DLD1 (cell line): ENCODE data around the gene ARHGAP12.
"Not testable (repeated sequence)": the region's sequence is repeated elsewhere in the genome, so short reads cannot be mapped to it uniquely, and the experiment has no call there.

Source experiments
- in situ Hi-C: cut with HindIII; loops from 2 replicates; pipeline ENCODE4 v1.10.0; 2017; ENCODE audit warnings: low sequenced_read_pairs

Gene ARHGAP12

DNA sequence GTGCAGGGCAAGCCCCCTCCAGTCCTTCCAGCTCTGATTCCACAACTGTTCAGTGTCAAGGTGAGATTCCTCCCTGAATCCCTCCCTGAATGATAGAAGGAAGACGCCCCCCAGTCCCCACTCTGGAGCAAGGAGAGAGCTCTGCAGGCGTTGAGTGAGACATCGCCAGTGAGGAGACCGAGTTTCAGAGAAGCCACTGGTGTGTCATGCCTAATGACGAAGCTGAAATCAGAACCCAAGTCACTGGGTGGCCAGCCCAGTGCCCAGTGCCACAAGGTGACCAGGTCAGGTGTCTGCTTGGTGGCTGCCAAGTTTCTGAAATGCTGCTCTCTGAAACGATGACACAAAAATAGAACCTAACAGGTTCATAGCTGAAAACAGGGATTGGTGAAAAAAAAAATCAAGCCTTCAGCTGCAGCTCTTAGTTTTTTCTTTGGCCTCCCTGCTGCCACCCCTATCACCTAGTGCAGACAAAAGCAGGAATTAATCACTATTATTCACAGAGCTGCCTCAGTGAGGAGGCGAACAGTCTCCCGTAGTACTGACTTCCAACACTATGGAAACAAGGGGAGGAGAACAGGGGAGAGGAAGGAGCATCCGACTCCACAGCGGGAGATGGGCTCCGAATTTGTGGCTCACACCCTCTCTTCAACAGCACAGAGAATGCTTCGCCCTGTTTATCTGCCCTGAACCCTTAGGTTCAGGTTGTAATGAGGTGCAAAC, 153.5 kb downstream of the ARHGAP12 start:
- in situ Hi-C loops = loop anchor here (5.0 kb wide), 1 partner anchor 52 kb away; no protein-coding TSS in a partner anchor

DNA sequence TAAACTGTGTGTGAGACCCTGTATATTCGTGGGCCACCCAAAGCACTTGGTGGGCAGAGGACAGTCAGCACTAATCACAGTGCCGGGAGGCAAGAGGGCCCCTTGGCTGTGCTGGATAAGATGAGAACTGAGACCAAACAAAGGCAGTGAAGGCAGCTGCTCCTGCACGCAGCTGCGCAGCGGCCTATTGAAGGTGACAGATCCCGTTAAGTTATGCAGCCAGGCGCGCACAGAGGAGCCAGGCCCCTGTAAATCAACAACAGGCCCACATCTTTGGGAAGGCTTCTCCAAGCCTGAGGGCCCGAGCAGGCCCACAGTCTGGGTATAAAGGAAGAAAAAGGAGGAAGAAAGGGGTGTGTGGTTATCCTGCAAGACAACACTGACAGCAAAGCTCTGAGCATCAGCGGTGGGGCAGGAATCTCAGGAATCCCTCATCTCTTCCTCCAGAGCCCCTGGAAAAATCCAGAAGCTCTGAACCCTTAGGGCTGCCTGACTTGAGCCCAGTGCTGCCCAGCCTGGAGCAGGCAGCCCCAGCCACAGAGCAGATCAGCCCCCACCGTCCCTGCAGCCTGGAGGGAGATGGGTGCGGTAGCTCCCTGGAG, 154.2 kb downstream of the ARHGAP12 start:
- in situ Hi-C loops = no loop called here

DNA sequence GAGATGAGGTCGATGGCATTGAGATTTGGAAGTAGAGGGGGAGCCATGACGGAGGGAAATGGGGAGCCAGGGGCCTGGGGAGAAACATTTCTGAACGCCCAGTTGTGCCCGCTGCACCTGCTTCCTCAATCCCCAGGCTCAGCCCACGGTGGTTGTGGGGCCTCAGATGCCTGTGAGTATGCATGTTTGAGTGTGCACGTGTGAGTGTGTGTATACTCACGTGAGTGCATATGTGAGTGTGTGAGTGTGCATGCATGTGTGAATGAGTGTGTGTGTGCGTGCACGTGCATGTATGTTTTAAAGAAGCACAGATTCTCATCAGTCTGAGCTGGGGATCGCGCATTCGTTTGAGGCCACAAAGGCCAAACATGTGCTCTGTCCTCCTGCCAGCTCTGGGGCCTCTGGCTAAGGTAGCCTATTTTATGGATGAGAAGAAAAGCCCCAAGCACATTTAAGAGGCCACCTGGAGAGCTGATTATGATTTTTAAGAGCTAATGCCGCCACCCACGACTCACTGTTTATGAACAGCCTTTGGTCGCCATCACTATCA, 154.8 kb downstream of the ARHGAP12 start:
- in situ Hi-C loops = no loop called here

DNA sequence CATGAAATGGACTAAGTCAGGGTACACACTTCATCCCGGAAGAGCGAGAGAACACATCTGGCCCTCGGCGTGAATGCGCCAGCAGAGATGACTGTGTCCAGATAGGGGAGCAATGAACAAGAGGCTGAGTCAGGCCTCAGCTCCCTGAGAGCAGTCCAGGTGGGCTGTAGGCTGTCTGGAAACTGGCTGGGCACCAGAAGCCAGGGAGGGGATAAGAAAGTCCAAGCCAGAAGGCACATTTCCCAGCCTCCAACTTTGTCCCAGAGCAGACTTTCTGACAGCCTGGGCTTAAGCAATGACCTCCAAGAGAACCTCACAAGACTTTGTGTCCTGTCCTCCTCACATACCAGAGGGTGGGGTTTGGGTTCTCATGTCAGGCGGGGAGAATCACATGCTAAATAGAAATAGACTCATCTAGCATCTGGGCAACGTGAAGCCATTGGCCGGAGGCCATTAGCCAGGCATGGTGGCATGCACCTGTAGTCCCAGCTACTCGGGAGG, 157.2 kb downstream of the ARHGAP12 start:
- in situ Hi-C loops = no loop called here

DNA sequence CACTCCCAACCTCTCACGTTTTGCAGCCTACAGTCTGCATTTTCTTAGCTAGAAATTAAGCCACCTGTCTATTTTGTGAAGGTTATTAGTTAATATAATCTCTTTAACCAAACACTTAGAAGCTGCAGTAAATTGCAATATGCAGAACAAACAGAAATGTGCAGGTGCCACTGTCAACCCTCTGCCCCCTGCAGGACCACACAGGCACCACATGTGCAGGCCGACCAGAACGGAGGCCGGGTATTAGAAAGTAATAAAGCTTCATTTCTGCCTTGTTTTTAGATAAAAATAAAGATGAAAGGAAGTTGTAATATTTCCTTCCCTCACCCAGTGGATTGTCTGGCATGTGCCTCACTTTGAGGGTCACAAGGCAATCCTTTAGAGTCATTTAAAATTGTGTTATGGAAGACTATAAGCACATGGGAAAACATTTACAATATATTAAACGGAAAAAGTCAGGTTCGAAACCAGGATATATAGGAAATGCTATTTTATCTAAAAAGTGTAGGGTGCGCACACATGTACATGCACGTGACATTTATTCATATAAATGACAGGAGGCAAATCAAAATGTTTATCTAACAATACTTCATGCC, 158.2 kb downstream of the ARHGAP12 start:
- in situ Hi-C loops = no loop called here

DNA sequence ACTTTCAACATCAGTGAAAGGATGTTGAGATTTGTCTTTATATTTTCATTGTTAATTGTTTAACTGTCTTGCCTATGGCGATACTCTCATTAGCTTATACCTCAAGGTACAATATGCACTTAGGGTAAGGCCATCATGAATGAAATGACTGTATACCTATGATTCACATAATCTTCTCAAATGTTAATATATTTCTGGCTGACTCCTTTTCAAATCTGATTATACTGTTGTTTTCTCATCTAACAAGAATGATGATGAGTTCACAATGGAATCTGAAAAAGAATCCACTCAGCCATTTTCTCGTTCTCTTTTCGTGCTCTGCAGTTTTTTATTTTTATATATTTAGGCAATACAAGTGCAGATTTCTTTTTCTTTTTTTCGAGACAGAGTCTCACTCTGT, 159.1 kb downstream of the ARHGAP12 start:
- in situ Hi-C loops = no loop called here

DNA sequence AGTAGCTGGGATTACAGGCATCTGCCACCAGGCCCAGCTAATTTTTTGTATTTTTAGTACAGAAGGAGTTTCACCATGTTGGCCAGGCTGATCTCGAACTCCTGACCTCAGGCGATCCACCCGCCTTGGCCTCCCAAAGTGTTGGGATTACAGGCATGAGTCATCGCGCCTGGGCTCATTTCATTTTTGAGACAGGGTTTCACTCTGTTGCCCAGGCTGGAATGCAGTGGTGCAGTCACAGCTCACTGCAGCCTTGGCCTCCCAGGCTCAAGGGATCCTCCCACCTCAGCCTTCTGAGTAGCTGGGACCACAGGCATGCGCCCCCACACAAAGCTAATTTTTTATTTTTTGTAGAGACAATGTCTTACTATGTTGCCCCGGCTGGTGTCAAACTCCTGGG, 159.7 kb downstream of the ARHGAP12 start:
- in situ Hi-C loops = not testable (repeated sequence)

DNA sequence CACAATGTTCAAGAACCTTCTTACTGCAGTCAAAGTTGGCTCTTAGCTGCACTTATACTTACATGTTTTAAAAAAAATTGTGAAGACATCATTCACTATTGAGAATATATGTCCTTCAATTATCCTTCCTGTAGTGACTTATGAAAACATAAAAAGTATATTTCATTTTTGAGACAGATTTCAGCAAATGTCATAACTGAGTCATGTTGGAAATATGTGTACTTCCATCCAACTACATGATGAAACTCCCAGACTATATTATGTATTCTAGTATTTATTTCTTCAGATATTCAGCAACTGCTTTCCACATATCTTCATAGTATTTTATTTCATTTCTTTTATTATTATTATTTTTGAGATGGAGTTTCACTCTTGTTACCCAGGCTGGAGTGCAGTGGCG, 160.2 kb downstream of the ARHGAP12 start:
- in situ Hi-C loops = no loop called here

DNA sequence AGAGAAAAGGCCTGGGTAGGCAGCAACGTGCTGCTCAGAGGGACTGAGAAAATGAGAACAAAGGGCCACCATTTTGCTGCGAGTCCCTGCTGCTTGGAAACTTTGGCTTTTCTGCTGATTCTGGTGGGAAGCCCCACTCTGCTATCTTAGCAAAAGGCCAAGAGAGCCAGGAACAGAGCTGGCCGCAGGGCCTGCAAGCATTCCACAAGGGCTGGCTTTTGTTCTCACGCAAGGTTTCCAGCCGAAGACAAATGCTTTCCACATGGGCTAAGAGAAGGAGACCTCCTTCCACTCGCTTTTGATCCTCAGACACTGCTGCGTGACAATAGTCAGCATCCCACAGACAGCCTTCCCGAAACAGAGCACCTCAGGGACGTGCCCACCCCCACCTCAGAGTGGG, 163.1 kb downstream of the ARHGAP12 start:
- in situ Hi-C loops = no loop called here

DNA sequence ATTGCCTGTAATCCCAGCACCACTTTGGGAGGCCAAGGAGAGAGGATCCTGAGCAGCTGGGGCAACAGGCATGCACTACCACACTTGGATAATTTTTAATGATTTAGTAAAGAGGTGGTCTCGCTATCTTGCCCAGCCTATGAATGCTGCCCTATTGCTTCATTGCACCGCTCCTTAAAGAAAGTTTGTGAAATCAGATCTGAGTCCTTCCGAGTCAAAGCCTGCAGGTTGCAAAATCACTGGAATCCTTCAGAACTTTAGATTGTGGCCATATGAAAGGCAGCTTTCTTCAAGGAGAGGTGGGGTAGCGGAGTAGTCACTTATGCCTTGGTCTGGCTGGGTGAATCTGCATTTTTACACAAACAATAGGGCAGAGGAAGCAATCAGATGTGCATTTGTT, 166.3 kb downstream of the ARHGAP12 start:
- in situ Hi-C loops = no loop called here

DNA sequence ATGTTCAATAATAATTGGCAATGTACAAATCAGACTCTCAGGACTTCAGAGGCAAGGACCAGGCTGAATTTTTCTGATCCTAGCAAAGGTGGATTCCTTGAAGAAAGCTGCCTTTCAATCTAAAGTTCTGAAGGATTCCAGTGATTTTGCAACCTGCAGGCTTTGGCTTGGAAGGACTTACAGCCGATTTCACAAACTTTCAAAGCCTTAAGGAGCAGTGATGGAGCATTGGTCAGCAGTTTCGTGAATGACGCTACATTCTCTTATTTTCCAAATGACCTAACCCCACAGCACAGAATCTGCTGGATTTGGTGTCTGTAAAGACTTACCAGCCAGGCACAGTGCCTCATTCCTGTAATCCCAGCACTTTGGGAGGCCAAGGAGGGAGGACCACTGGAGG, 167.5 kb downstream of the ARHGAP12 start:
- in situ Hi-C loops = no loop called here

DNA sequence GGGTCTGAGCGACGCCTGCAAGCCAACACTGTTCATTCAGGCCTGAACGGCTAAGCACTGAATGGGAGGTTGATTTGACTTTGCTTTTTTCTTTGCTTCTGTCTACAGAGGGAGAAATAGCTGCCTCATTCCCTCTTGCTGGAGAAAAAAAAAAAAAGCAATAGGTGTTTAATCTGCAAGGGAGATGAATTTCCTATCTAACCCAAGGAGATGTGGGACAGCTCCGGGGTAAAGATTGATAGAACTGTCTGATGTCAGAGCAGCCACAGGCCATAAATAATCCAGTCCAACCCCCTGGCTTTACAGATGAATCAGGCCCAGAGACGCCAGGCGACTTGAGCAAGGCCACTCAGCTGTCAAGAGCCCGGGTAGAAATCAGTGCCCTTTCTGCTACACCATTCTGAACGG, 168.0 kb downstream of the ARHGAP12 start:
- in situ Hi-C loops = no loop called here

DNA sequence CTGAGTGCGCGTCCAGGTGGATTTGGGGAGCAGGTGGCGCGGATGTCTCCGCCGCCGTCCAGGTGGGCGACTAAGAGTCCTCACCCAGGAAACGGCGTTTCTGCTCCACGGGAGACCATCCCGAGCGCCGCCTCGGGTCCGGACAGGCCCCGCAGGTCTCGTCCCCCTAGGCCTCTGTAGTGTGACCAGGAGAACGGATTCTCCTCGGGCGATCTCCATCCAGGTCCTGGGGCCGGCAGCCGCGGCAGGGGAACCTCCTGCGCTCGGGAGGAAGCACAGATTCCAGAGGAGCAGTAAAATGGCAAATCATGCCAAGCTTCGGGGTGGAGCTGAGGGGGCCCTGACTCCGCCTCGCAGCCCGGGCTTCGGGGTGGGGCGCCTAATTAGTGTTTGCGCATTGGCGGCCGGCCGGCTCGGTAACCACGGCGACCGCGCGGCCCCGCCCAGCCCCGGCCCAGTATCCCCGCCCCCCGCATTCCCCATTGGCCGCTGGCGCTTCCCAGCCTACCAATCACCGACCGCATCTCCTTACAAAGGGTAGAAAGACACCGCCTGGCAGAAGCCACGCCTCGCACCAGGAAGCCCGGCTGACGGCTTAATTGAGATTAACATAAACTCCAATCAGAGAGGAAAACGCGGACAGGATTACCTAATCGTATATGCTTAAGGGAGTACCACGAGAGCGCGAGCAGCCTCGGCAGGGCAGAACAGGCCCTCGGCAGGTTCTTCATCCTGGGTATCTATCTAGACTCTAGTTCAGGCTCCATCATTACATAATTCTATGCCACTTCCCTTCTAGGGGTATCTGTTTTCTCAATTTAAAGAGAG, 168.6 kb downstream of the ARHGAP12 start:
- in situ Hi-C loops = no loop called here

DNA sequence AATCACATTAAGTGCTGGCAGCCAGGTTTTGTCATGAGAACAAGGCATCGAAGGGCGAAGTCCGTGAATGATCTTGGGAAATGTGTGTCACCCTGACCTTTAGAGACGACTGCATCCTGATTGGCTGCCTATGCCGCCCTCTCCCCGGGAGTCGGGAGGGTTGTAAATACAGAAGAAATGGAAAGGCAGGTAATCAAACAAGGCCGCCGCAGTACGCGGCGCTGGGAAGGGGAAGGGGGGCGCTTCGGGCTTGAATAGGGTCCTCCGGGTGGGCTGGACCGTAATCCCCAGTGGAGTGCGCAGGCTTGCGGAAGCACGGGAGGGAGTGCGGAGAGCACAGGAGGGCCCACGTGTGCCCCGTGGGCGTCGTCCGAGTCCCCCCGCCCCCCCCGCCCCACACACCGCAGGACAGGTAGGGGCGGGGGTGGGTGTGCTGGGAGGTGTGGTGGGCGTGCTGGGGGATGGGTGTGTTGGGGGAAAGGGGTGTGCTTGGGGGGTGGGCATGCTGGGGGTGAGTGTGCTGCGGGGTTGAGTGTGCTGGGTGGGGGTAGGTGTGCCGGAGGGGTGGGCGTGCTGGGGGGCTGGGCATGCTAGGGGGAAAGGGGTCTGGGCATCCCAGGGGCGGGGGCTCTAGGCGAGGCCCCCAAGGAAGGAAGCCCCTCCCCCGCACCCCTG, 169.4 kb downstream of the ARHGAP12 start:
- in situ Hi-C loops = no loop called here

DNA sequence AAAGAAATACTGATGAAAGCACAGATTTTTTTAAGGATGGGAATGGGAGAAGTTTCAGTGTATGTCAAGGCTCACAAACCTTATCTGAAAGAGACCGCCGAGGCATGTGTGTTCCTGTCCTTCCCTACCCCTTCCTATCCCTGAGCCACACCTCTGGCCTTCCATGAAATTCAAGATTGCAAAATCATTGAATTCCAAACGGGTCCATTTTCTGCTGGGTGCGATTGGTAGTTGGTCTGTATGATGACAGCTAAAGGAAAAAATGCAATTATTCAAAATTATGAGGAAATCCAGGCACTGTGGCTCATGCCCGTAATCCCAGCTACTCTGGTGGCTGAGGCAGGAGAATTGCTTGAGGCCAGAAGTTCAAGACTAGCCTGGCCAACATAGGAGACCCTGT, 170.1 kb downstream of the ARHGAP12 start:
- in situ Hi-C loops = no loop called here

DNA sequence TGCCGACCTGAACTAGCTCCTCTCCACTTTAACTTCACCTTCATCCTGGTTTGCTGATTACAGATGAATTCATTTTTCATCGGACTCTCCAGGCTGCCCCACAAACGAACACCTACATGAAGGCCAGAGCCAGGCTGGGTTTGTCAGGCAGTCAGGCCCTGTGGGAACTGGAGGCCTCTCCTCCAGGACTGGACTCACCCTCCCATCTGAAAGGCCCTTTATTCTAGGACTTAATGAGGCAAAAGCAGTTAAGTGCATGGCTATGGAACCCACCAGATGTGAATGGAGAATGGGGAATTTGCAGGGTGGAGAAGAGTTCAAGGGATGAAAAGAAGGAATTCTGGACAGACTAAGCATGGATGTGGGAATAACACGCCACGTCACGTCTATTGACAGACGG, 170.8 kb downstream of the ARHGAP12 start:
- in situ Hi-C loops = no loop called here

DNA sequence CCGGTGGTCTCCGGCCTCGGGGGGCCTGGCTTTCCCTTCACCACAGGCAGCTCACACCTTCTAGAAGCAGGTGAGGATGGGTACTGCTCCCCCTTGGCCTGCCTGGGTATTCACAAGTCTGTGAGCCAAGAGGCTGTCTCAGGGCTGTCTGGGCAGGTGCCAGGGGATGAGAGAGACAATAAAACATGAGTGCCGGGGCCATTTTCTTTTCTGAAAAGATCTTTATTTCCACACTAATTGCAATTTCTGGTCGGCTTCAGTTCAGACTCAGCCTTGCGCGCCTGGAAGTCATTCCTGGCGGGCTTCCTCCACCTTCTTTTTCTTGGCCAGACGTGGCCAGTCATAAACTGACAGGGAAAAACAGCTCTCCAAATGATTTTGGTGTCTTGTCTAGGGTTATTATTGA, 171.2 kb downstream of the ARHGAP12 start:
- in situ Hi-C loops = no loop called here

DNA sequence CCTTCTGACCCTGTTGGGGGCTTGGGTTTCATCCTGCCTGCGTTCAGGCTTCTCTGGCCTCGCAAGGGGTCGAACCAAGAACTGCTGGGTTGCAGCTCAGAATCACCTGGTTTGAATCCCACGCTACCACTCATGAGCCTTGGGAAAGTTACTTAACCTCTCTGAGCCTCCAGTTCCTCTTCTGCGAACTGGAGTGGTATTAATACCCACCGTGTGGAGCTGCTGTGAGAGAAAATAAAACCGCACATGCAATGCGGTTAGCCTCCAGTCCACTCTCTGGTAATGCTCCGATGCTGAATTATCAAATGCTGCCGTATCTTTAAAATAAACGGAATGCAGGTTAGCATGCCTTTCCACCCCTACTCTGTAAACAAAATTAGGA, 171.9 kb downstream of the ARHGAP12 start:
- in situ Hi-C loops = no loop called here

DNA sequence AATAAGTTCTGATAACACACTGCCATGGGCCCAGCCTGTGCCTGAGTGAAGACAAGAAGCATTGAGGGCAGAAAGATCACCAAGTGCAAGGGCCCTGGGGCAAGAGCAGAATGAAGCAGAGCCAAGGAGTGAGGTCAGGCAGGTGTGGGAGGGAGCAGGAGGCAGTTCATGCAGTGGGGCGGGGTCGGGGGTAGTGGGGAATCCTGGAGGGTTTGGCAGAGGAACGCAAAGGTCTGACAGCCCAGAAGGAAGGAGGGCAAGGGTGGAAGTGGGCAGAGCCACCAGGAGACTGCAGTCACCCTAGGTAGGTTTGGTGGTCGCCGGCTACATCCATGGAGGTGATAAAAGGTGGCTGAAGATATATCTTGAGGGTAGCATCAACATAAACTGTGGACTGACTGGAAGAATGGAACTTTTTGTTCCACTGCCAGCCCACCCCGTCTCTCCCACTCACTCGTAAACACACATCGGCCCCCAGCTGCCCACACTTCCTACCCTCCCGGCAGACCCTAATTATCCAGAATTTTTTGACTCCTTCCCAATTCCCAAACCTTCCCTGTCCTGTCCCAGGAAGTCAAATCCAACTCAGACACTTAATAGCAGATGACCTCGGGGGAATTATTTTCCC, 172.4 kb downstream of the ARHGAP12 start:
- in situ Hi-C loops = no loop called here
